Measurements from ENCODE around the gene HECW1.

HECW1 gene

DNA sequence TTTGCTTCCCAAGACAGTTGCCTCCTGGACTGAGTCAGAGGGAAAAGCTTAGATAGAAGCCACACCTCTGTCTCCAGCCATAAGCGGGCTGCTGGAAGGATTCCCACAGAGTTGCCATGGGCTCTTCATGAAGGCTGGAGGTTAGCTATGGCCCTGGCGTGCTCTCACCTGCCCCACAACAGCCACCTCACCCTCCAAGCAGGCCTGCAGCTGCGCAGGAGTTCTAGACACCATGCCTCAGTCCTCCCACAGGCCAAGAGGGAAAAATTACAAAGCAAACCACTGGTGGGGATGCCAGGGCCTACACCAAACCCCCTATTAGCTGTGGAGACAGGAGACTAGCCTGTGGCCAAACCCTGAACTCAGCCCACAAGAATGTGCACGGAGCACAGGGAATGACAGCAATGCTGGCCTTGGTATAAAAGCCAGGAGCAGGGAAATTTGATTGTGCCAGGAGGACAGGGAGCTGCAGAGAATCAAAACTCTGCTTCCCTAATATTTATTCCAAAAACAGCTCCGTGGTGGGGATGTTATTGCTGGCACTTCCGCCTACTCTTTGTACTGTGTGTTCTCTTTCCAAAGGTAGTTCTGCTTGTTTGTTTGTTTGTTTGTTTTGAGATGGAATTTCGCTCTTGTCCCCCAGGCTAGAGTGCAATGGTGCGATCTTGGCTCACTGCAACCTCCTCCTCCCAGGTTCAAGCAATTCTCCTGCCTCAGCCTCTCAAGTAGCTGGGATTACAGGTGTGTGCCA lies 410.1 kb downstream of the HECW1 start:
- Histone ChIP-seq H3K27ac (no peak overlapping the region), H3K27me3 (no peaks in the 10 kb centered on the region), H3K4me3 (ENCODE audit: low read depth in 1 of 2, low read length in 1 of 2) (no peak overlapping the region), H3K4me1 (ENCODE audit: control insufficient read depth in 1 of 2, insufficient read depth in 1 of 2, low read depth in 1 of 2, low read length in 1 of 2) (peaks cover 0 to 4% of the 10 kb centered on the region in 2 experiments), H3K9me3 (no peaks in the 10 kb centered on the region), H3K36me3 (no peaks in the 10 kb centered on the region)
- TF ChIP-seq CTCF (IDR thresholded peaks at IDR 0.05): no peak

DNA sequence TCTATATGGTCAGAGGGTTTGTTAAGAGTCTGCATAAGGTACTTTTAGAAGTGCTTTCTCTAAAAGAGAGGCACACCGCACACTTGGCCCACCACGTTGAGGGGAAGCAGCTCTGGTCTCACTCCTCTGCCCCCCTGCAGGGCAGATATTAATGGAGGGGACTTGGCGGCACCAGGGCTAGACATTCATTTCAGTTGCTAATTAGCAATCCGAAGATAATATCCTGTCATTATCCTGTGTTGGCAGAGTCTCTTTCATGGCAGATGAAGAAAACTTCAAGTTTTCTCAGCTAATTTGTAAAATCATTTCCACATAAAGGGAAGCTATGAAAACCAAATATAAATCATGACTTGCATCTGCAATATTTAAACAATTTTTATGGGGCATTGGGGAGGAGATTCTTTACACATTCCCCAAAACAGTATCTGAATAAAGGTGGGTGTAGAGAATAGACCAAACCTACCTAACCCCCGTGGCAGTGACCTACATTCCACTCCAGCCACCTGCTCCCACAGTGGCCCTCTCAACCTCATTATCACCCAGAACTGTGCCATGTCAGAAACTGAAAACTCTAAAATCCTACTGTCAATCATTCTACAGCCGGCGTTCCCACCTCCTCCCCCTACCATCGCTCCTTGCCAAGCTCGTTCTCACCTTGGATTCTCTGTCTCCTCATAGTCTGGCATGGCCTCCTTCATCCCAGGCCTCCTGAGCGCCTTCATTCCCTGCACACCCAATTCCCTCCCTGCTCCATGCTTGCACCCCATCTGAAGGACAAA lies 416.3 kb downstream of the HECW1 start:
- Histone ChIP-seq H3K9me3 (no peaks in the 10 kb centered on the region), H3K4me1 (ENCODE audit: control insufficient read depth in 1 of 2, insufficient read depth in 1 of 2, low read depth in 1 of 2, low read length in 1 of 2) (no peaks in the 10 kb centered on the region), H3K36me3 (no peaks in the 10 kb centered on the region), H3K27me3 (no peaks in the 10 kb centered on the region), H3K4me3 (ENCODE audit: low read depth in 1 of 2, low read length in 1 of 2) (no peak overlapping the region), H3K27ac (no peak overlapping the region)
- TF ChIP-seq CTCF (IDR thresholded peaks at IDR 0.05): no peak

DNA sequence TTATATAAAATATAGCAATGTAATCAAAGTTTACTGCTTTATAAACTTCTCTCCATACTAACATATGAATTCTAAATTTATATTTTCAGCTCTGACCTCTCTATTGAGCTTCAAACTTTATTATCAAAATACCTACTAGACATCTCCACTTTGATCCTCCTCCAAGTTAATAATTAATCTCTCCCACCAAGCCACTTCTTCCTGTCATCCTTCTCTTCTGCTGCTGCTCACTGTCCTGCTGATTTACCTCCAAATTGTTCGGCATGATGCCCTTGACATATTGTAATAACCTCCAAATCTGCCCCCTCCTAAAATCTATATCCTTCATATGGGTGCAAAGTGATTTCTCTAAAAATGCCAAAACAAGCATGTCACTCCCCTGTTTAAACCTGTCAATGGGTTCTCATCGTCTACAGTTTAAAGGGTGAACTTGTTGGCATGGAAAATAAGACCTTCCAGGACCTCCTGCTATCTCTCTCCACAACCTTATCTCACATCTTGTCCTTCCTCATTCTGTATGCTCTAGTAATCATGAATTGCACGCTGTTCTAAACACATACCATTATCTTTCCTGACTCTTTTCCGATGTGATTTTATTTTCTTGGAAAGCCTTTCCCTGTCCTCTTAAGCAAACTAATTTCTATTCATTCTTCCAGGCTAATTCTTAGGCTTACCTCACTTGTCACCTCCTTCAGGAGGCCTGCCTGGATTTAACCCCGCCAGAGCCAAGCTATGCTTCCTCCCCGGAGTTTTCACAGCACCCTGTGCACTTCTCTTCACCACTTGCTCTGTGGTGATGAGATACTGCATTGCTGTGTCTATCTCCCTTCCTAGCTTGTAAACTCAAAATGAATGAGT lies 418.3 kb downstream of the HECW1 start:
- TF ChIP-seq CTCF (IDR thresholded peaks at IDR 0.05): no peak
- H3K4me3 ChIP-seq (ENCODE audit: low read depth in 1 of 2, low read length in 1 of 2): no peak overlapping the region
- H3K27ac ChIP-seq: no peak overlapping the region
- no peaks in the 10 kb centered on the region for H3K9me3 ChIP-seq
- no peaks in the 10 kb centered on the region for H3K36me3 ChIP-seq
- no peaks in the 10 kb centered on the region for H3K4me1 ChIP-seq (ENCODE audit: control insufficient read depth in 1 of 2, insufficient read depth in 1 of 2, low read depth in 1 of 2, low read length in 1 of 2)
- H3K27me3 ChIP-seq: no peaks in the 10 kb centered on the region

DNA sequence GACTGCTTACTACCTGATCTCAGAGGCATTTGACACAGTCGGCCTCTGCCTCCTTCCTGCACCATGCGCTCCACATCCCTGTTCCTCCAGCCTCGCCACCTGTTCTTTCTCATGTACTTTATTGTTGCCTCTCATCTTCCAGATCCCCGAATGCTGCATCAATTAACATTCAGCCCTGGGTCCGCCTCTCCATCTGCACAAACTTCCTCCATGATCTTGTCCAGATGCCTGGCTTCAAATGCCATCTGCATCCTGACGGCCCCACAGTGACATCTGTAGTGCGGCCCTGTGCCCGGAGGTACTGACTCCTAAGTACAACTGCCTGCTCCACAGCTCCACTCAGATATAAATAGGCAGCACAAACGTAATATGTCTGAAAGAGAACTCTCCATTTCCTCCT lies 419.3 kb downstream of the HECW1 start:
- Histone ChIP-seq H3K4me3 (ENCODE audit: low read depth in 1 of 2, low read length in 1 of 2) (no peak overlapping the region), H3K9me3 (no peaks in the 10 kb centered on the region), H3K27me3 (no peaks in the 10 kb centered on the region), H3K4me1 (ENCODE audit: control insufficient read depth in 1 of 2, insufficient read depth in 1 of 2, low read depth in 1 of 2, low read length in 1 of 2) (no peaks in the 10 kb centered on the region), H3K27ac (no peak overlapping the region), H3K36me3 (no peaks in the 10 kb centered on the region)
- TF ChIP-seq CTCF (IDR thresholded peaks at IDR 0.05): no peak

DNA sequence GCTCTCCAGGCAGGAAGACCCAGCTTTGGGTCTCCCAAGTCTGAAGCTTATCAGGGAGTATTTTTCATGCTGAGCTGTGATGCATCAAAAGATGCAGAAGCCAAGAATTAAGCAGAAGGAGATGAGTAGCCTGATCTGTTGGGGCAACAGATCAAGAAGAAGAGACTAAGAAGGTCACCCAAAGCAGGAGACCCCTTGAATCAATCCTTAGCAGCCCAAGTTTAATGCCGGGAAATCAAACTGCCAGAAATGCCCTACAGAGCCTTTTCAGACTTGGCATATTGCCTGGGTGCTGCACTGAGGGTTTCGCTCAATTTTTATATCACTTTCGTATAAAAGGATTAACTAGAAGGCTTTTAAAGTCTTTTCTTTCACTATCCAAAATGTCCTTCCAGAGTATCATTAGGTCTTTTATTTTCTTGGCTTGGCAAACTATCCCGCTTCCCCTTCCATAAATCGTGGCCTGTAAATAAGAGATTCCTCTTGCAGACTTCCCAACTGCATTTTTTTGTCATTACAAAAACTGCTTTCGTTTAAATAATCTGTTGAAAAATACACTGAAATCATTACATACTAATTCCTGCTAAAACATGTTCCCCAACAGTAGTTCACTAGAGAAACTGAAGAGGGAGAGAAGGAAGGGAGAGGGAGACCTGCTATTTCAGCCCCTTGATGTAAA lies 421.5 kb downstream of the HECW1 start:
- Histone ChIP-seq H3K36me3 (no peaks in the 10 kb centered on the region), H3K27me3 (no peaks in the 10 kb centered on the region), H3K4me1 (ENCODE audit: control insufficient read depth in 1 of 2, insufficient read depth in 1 of 2, low read depth in 1 of 2, low read length in 1 of 2) (no peaks in the 10 kb centered on the region), H3K9me3 (no peaks in the 10 kb centered on the region), H3K4me3 (ENCODE audit: low read depth in 1 of 2, low read length in 1 of 2) (no peak overlapping the region), H3K27ac (no peak overlapping the region)
- no peak for TF ChIP-seq CTCF (IDR thresholded peaks at IDR 0.05)
